OCI-M2 (cell line): Measurements from ENCODE around the gene SCAMP4.
"Not testable (repeated sequence)": the region's sequence is repeated elsewhere in the genome, so short reads cannot be mapped to it uniquely, and the experiment has no call there.

Experiments
- DNase-seq: peaks from one replicate; lab custom pipeline; 2025; ENCODE audit not compliant: unreplicated experiment; lab: John Stamatoyannopoulos, UW

The SCAMP4 gene

DNA sequence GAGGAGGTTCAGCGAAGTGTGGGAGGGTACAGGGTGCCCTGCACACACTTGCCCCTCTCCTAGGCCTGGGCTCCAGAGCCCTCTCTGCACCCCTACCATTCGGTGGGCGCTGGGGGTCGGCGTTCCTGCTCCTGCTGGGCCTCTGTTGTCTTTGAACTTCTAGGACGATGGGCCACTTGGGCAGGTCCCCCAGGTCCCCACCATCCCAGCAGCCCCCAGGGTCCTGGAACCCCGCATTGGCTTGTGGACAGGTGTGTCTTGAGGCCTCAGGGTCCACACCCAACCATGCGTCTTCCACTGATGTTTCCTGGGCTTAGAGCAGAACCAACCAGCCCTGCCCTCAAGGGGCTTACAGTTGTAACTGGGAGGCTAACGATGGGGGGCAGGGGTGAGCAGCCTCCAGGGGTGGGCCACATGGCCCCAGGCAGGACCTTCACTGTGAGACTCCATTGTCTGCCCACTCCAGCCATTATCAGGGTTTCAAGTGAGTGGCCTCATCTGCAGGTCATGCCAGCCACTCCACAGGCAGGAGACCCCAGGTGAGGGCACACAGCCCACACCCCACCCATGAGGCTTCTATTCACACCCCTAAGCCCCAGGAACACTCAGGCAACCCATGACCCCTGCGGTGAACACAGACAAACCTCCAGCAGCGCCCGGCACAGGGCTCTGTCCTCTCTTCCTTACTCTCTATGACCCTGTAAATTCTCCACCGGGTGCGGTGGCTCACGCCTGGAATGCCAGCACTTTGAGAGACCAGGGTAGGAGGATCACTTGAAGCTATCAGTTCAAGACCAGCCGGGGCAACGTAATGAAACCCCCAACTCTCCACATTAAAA is 39.8 kb upstream of the SCAMP4 start:
- DNase-seq: no peak

DNA sequence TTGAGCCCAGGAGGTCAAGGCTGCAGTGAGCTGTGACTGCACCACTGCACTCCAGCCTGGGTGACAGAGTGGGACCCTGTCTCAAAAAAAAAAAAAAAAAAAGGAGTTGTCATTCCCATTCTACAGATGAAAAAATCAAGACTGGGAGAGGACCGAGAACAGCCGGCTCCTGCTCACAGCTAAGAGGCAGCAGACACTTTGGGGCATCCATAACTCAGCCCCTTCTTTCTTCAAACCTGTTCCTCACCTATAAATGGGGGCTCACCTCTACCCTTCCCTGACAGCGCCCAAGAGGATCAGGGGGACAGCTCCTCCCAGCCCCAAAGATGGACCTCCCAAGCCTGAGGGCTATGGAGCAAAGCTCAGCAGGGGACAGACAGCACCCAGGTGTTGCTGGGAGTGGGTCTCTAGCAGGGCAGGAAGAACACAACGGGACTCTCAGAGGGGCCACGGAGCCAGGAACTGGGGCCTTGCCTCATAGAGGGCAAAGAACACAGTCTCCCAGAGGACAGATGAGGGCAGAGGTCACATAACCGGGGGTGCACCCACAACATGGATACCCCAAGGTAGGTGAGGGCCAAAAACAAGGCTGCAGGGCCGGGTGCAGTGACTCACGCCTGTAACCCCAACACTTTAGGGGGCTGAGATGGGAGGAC is 38.4 kb upstream of the SCAMP4 start:
- no peak for DNase-seq

DNA sequence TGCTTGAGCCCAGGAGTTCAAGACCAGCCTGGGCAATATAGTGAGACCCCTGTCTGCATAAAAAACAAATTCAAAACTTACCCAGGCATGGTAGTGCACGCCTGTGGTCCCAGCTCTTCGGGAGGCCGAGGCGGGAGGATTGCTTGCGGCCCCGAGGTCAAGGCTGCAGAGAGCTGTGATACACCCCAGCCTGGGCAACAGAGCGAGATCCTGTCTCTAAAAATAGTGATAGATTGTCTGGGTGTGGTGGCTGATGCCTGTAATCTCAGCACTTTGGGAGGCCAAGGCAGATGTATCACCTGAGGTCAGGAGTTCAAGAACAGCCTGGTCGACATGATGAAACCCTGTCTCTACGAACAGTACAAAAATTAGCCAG is 37.9 kb upstream of the SCAMP4 start:
- DNase-seq: no peak

DNA sequence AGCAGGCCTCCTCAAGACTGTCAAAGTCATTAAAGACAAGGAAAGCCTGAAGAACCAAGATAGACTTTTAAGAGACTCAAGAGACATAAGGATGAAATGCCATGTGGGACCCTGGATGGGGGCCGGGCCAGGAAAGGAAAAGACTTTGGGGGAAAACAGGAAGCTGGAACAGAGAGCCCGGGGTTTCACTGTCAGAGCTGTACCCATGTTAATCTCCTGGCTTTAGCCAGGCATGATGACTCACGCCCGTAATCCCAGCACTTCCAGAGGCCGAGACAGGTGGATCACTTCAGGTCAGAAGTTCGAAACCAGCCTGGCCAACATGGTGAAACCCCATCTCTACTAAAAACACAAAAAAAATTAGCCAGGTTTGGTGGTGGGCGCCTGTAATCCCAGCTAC is 36.2 kb upstream of the SCAMP4 start:
- no peak for DNase-seq

DNA sequence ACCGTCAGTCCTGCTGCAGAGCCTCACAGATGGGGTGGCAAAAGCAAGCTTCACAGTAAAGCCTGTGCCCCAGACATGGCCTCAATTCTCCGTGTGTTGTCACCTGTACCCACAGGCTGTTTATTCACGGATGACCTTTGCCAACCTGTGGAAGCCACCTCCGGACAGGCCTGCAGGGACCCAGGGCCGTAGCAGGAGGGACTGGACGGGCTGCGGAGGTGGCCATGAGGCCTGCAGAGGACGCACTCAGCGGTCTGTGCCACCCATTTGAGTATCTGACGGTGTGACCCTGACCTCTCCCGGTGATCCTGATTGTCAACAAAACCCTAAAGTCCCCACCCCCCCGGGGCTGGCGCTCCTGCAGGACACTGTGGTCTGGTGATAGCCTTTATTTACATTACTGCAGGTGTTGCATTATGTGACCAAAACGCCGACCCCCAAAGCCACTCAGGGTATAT is 34.0 kb upstream of the SCAMP4 start:
- no peak for DNase-seq

DNA sequence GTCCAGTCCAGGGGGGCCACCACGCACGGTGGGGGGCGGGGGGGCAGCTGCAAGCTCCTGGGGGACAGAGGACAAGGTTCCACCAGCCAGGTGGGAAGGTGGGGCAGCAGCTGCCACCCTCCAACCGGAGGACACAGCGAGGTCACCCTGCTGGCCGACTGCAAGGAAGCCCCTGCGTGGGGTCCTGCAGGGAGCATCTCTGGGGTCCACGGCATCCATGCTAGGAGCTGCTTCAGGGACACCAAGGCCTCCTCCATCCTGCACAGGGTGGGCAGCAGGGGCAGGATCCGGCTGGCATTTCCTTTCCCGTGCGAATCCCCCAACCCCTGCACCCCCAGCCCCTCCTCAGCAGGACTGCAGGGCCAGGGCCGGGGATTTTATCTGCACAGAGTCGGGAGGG is 33.6 kb upstream of the SCAMP4 start:
- no peak for DNase-seq

DNA sequence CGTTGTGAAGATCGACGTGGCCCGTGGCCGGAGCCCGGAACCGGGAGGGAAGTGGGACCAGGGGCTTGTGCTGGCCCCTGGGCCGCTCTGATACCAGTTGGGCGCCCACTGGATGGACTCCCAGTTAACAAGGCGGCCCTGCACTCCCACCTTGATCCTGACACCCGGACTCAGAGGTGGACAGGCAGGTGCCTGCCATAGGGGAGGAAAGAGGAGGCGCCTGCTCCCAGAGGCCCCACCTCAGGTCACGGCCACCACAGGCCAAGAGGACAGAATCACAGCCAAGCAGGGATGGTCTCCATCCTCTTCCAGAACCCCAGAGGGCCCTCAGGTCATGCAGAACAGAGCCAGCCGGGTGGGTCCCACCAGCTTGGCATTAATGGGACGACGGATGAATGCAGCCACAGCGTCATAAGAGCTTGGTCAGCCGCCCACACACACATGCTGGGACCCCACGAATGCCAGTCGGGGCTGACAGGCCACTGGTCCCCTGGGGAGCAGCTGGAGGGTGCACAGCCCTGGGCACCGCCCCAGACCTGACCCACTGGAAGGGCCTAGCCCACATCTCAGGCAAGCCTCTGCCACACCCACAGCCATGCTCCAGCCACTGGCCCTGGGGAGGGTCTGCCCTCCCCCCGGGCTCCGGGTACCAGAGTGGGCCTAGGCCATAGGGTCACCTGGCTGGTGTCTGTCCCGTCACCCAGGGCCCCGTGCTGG is 32.2 kb upstream of the SCAMP4 start:
- no peak for DNase-seq

DNA sequence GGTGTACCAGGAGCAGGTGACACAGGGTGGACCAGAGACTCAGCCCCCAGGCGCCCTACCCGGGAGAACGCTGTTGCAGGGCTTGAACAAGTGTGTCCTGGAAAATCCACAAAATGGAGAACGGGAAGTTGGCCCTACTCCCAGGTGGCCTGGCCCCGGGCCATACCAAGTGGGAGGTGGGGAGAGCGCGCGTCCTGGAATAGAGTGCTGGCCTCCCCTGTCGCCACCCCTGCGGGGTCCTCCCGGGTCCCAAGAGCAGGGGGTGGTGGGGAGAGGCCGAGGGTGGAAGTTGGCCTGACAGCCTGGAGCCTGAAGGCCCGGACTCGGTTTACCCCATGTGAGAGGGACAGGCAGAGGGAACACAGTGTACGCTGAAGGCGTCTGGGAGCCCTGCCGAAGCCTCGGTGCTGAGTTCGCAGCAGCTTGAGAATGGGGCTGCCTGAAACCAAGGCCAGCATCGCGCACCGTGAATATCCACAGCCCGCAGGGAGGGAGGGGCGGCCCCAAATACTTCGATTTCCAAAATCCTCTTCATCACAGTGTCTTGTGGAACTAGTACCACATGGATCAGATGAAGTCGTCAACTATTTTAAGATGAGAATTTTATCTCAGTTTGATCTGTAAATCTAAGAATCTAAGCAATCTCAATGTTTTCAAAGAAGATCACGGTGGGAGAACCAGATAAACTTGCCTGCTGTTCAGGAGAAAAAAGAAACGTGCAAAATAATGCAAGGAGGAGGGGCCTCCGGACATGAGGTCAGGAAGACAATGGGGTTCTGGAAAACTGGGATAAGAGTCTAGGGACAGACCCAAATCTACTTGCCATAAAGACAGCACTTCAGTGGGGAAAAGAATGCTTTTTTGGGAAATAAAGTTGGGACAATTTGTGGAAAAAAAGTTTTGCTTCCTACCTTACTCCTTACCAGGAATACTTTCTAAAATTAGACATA is 31.4 kb upstream of the SCAMP4 start:
- DNase-seq: no peak

DNA sequence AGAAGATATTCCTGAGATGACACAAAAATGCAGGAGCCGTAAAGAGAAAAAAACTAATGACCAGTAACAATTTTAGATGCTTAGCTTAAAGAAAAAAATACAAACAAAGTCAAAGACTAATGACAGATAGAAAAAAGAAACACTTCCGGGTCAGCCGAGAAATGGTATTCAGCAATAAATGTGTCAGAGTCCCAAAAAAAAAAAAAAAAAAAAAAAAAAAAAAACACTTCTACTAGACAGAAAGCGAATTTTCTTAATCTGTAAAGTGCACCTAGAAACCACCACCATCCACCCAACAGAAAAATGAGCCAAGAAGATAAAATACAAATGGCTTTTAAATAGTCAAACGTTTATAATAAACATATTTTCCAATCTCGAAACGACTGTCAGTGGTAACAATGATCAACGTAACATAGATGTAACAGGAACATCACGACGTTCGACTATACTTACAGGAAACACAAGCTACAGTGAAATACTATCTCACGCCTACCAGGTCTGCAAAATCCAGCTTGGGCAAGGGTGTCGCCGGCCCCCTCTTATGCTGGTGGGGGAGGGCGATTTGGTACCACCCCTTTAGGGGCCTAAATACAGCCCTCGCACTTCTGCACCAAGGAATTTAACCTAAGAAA is 30.5 kb upstream of the SCAMP4 start:
- DNase-seq: no peak

DNA sequence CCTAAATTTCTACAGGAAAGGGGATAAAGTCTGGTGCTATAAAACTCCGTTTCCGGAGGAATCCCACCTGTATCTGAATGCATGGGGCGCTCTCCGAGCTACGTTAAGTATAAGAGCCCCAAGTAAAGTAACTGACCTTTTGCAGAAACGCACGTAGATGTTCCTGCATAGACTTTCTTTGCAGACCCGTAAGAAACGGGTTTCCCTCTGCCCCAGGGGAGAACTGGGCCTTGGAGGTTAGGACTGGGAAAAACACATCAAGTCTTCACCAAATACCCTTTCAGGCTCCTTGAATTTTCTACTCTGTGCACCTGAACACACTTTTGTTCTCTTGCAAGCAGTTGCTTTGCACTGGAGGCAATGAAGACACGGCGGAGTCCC is 29.9 kb upstream of the SCAMP4 start:
- not testable (repeated sequence) for DNase-seq

DNA sequence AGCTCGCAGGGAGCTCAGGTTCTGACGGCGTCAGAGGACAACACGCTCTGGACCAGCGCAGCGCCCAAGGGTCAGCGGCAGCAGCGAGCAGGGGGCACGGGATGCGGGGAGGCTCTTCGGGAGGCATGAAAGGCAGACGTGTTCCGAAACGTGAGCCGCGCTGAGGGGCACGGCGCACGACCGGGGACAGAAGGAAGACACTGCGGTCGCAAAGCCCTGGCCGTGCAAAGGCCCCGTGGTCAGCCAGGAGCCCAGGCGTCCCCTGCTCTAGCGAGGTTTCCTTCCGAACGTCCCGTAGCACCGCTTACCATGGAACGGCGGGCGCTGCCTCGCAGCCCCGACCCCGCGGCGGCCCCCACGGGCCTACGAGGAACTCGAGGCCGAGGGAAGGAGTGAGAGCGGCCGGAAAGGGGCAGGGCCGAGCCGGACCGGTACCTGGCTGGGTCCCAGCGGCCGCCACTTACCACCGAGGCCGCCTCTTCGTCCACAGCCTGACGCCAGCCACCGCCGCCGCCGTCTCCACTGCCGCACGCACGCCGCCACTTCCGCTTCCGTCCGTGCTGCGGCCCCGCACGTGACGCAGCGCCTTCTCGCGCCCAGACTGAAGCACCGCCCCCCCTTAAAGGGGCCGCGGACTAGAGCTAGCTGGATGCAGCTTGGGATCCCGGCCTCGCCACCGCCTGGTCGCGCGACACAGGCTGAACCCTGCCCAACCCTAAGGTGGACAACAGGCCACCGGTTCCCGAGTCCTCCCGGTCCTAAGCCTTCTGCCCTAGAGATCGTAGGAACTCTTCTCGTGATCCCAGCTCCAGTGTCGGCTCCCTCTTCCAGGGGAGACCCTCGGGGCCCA is 29.3 kb upstream of the SCAMP4 start:
- DNase-seq: no peak

DNA sequence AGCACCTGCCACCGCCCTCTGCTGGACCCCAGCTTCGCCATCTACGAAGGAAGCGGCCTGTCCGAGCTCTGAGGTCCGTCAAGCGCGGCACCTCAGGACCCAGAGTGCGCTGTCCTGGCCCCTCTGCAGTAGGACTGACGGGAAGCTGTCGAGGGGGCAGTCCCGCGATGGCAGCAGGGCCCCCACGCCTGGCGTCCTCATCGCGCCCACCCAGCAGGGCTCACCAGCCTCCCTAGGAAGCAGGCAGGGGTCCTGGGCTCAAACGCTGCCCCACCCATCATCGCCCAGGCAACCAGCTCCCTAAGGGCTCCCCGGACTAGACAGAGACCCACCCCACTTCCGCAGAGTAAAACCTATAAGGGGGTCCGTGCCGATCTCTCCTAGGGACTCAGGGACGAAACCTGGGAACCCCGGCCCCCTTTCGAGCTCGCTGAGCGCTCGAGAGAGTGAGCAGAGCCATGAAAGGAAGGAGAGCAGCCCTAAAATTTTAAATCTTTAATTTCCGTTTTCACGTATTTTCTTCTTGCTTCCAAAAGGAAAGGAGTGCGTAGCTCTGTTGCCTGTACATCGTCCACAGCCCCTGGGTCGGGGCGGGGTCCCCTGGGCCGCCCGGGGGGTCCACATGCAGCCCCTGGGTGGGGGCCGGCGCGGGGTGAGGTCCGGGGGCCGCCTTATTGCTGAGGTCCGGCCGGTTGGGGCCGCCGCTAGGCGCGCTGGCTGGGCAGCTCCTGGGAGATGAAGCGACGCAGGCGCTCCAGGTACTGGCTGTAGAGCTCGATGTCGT is 28.5 kb upstream of the SCAMP4 start:
- DNase-seq: not testable (repeated sequence)

DNA sequence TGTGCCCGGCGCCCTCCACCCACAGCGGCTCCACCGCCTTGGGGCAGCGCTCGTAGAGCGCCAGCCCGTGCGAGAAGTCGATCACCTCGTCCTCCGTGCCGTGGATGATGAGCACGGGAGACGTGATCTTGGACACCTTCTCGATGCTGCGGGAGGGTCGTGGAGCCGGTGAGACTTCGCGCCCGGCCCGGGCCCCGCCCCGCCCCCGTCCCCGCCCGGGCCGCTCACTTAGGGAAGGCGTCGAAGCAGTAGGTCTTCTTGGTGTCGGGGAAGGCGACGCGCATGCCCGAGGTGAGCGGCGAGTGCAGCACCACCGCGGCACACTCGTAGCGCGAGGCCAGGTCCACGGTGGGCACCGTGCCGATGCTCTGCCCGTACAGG is 27.9 kb upstream of the SCAMP4 start:
- not testable (repeated sequence) for DNase-seq

DNA sequence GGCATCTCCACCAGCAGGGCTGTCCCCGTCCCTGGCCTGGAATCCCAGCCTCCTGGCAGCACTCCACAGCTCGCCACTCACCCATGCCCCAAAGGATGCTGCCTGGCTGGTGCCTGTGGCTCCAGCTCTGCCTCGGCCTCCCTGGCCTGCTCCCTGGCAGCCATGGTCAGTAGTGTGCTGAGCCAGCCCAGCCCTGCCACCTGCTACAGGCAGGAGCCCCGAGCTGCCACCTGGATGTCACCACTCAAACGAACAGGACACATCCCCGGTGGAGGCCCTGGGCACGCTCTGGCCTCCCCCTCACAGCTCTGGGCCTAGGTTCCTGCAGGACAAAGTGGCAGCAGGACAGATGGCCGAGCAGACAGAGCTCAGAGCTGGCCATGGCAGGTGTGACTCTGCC is 26.6 kb upstream of the SCAMP4 start:
- DNase-seq: not testable (repeated sequence)

DNA sequence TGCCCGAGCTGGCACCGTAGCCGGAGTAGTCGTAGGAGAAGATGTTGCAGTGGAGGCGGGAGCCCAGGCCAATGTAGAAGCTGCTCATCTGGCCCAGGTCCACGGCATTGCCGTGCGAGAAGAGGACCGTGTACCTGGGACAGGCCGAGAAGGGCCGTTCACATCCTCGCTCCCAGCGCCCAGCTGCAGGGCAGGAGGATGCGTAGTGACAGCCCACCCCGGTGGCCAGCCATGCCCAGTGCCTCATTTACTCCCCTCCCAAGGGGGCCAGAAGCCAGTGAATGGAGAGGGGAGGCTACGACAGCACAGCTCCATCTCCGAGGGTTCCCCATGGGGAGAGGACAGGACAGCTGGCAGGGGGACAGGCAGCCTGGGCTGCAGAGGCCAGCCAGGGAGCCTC is 25.2 kb upstream of the SCAMP4 start:
- not testable (repeated sequence) for DNase-seq

DNA sequence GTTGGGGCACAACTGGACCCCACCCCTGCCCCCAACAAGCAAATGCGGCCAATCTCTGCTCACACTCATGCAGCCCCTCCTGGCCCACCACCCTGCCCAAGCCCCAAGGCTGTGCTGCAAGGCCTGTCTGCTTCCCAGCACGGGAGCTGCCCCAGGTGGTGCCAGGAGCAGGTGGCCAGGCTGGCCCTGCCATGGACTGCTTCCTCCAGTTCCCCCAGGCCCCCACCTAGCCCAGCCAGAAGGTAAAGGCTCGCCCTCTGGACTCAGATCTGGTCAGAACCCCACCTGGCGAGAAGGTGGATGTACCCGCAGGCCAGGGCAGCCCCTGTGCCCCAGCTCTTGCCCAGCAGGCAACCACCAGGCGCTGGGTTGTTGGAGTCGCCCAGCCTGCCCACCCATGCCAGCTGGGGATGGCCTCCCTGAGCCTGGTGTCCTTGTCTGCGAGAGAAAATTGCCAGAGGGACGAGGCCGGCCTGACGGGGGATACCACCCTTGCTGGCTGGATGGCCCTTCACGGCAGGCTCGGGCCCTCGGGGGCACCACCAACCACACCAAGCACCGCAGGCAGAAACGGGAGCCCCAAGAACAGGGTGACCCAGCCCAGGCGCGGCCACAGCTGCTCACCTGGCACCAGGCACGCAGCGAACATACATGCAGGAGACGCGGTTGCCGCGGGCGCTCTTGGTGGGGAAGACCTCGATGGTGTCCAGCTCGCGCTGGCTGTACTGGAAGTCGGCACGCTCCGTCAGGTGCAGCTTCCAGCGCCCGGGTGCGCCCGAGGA is 24.4 kb upstream of the SCAMP4 start:
- DNase-seq: no peak

DNA sequence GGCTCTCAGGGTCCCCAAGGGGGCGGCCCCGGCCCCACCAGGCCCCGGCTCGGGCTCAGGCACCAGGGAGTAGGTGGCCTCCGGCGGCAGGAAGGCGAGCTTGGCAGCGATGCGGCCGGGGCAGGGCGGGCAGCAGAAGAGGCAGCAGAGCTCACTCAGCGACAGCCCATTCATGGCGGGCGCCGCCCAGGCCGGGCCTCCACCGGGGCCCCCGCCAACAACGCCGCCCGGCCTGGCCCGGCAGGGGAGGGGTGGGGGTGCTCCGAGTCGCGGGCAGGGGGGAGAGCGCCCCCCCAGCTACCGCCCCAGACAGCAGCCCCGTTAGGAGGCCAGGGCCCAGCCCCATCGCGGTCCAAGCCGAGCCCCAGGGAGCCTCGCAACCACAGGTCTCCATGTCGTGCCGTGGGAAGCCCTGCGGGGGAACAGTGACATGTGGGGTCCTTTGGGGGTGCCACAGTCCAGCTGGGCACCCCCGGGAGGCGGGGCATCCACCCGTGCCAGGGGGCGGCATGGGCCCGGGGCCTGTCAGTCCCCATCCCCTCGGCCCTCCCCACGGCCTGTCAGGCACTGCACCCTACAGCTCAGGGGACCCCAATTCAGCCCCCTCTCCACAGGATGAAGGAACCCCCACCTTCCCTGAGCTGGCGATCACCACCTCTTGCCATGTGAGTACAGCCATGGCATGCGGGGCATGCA is 23.7 kb upstream of the SCAMP4 start:
- DNase-seq: not testable (repeated sequence)
